Measurements from ENCODE around the gene UGGT1.

Gene UGGT1

GRCh38 chr2:128062571-128062970 is 28.4 kb upstream of the UGGT1 start:
- Histone ChIP-seq H3K27me3 (ENCODE audit: insufficient read depth, low read length) (no peaks in the 10 kb centered on the region), H3K23ac (ENCODE audit: low read length) (no peak overlapping the region), H4K12ac (ENCODE audit: low read depth, low read length) (no peak overlapping the region), H2AFZ (ENCODE audit: insufficient read depth, low read length, poor library complexity) (no peak overlapping the region), H3K14ac (ENCODE audit: low read length) (no peak overlapping the region), H4K91ac (ENCODE audit: low read depth, low read length) (no peak overlapping the region), H2BK5ac (ENCODE audit: low read depth, low read length, poor library complexity) (no peak overlapping the region), H3K4me1 (ENCODE audit: control insufficient read depth in 1 of 2, insufficient read depth in 2 of 2, low read length in 2 of 2) (no peaks in the 10 kb centered on the region), H3K79me2 (ENCODE audit: control insufficient read depth, insufficient read depth, low read length, poor library complexity) (no peaks in the 10 kb centered on the region), H2BK120ac (ENCODE audit: insufficient read depth, low read length, poor library complexity) (no peak overlapping the region), H2BK12ac (ENCODE audit: low read length) (no peak overlapping the region), H3K4ac (ENCODE audit: low read depth, low read length) (no peak overlapping the region), H3K4me3 (ENCODE audit: low read depth, low read length) (no peak overlapping the region), H3K79me1 (ENCODE audit: low read length) (no peaks in the 10 kb centered on the region), H3K9me3 (ENCODE audit: insufficient read depth, low read depth, low read length) (no peaks in the 10 kb centered on the region), H4K8ac (ENCODE audit: low read depth, low read length) (no peak overlapping the region), H3K27ac (ENCODE audit: low read depth, low read length) (no peak overlapping the region), H3K36me3 (ENCODE audit: control insufficient read depth in 1 of 2, insufficient read depth in 2 of 2, low read length in 2 of 2) (no peaks in the 10 kb centered on the region), H2AK5ac (ENCODE audit: low read length) (no peak overlapping the region), H3K9ac (ENCODE audit: low read length) (no peak overlapping the region), H3K18ac (ENCODE audit: low read length) (no peak overlapping the region), H3K4me2 (ENCODE audit: low read length) (no peak overlapping the region)
- DNase-seq = no peak
- WGBS (ENCODE audit: extremely low coverage, insufficient coverage, insufficient read length) = no CpG with 5 or more reads among the region's 8 CpGs

GRCh38 chr2:128064353-128064752 is 26.6 kb upstream of the UGGT1 start:
- Histone ChIP-seq H4K12ac (ENCODE audit: low read depth, low read length) (no peak overlapping the region), H3K4me2 (ENCODE audit: low read length) (no peak overlapping the region), H2BK12ac (ENCODE audit: low read length) (no peak overlapping the region), H3K4me1 (ENCODE audit: control insufficient read depth in 1 of 2, insufficient read depth in 2 of 2, low read length in 2 of 2) (no peaks in the 10 kb centered on the region), H3K4me3 (ENCODE audit: low read depth, low read length) (no peak overlapping the region), H3K14ac (ENCODE audit: low read length) (no peak overlapping the region), H3K9me3 (ENCODE audit: insufficient read depth, low read depth, low read length) (no peaks in the 10 kb centered on the region), H3K9ac (ENCODE audit: low read length) (no peak overlapping the region), H3K18ac (ENCODE audit: low read length) (no peak overlapping the region), H3K79me2 (ENCODE audit: control insufficient read depth, insufficient read depth, low read length, poor library complexity) (no peaks in the 10 kb centered on the region), H2AK5ac (ENCODE audit: low read length) (no peak overlapping the region), H2BK5ac (ENCODE audit: low read depth, low read length, poor library complexity) (no peak overlapping the region), H3K4ac (ENCODE audit: low read depth, low read length) (no peak overlapping the region), H2BK120ac (ENCODE audit: insufficient read depth, low read length, poor library complexity) (no peak overlapping the region), H4K8ac (ENCODE audit: low read depth, low read length) (no peak overlapping the region), H3K27ac (ENCODE audit: low read depth, low read length) (no peak overlapping the region), H3K27me3 (ENCODE audit: insufficient read depth, low read length) (no peaks in the 10 kb centered on the region), H4K91ac (ENCODE audit: low read depth, low read length) (no peak overlapping the region), H3K23ac (ENCODE audit: low read length) (no peak overlapping the region), H2AFZ (ENCODE audit: insufficient read depth, low read length, poor library complexity) (no peak overlapping the region), H3K36me3 (ENCODE audit: control insufficient read depth in 1 of 2, insufficient read depth in 2 of 2, low read length in 2 of 2) (no peaks in the 10 kb centered on the region), H3K79me1 (ENCODE audit: low read length) (no peaks in the 10 kb centered on the region)
- peak in 1 of 2 donors; percentile 20 for DNase-seq
- no CpG with 5 or more reads among the region's 1 CpG for WGBS (ENCODE audit: extremely low coverage, insufficient coverage, insufficient read length)

- no peak overlapping the region for H2AK5ac ChIP-seq (ENCODE audit: low read length)
- H3K4ac ChIP-seq (ENCODE audit: low read depth, low read length) = no peak overlapping the region
- H3K14ac ChIP-seq (ENCODE audit: low read length) = no peak overlapping the region
- H4K91ac ChIP-seq (ENCODE audit: low read depth, low read length) = no peak overlapping the region
- no peak overlapping the region for H3K4me3 ChIP-seq (ENCODE audit: low read depth, low read length)
- H2BK5ac ChIP-seq (ENCODE audit: low read depth, low read length, poor library complexity) = no peak overlapping the region
- H3K27ac ChIP-seq (ENCODE audit: low read depth, low read length) = no peak overlapping the region
- no peaks in the 10 kb centered on the region for H3K36me3 ChIP-seq (ENCODE audit: control insufficient read depth in 1 of 2, insufficient read depth in 2 of 2, low read length in 2 of 2)
- no peak overlapping the region for H2BK120ac ChIP-seq (ENCODE audit: insufficient read depth, low read length, poor library complexity)
- H3K79me1 ChIP-seq (ENCODE audit: low read length) = no peaks in the 10 kb centered on the region
- DNase-seq = no peak
- H3K9me3 ChIP-seq (ENCODE audit: insufficient read depth, low read depth, low read length) = no peaks in the 10 kb centered on the region
- H4K12ac ChIP-seq (ENCODE audit: low read depth, low read length) = no peak overlapping the region
- no peak overlapping the region for H2AFZ ChIP-seq (ENCODE audit: insufficient read depth, low read length, poor library complexity)
- no peaks in the 10 kb centered on the region for H3K27me3 ChIP-seq (ENCODE audit: insufficient read depth, low read length)
- no peak overlapping the region for H2BK12ac ChIP-seq (ENCODE audit: low read length)
- H3K18ac ChIP-seq (ENCODE audit: low read length) = no peak overlapping the region
- H3K4me1 ChIP-seq (ENCODE audit: control insufficient read depth in 1 of 2, insufficient read depth in 2 of 2, low read length in 2 of 2) = no peaks in the 10 kb centered on the region
- no peak overlapping the region for H3K23ac ChIP-seq (ENCODE audit: low read length)
- H4K8ac ChIP-seq (ENCODE audit: low read depth, low read length) = no peak overlapping the region
- WGBS (ENCODE audit: extremely low coverage, insufficient coverage, insufficient read length) = no CpG with 5 or more reads among the region's 5 CpGs
- H3K79me2 ChIP-seq (ENCODE audit: control insufficient read depth, insufficient read depth, low read length, poor library complexity) = no peaks in the 10 kb centered on the region
- H3K4me2 ChIP-seq (ENCODE audit: low read length) = no peak overlapping the region
- H3K9ac ChIP-seq (ENCODE audit: low read length) = no peak overlapping the region
These were observed 21.2 kb upstream of the UGGT1 start for GRCh38 chr2:128069769-128070168.

GRCh38 chr2:128073278-128073677 is 17.7 kb upstream of the UGGT1 start:
- WGBS (ENCODE audit: extremely low coverage, insufficient coverage, insufficient read length) = no CpG with 5 or more reads among the region's 3 CpGs
- no peak overlapping the region for H3K27ac ChIP-seq (ENCODE audit: low read depth, low read length)

More at GRCh38 chr2:128073278-128073677, 17.7 kb upstream of the UGGT1 start:
- no peak overlapping the region for H4K91ac ChIP-seq (ENCODE audit: low read depth, low read length)
- no peak overlapping the region for H3K4ac ChIP-seq (ENCODE audit: low read depth, low read length)
- no peak overlapping the region for H2BK5ac ChIP-seq (ENCODE audit: low read depth, low read length, poor library complexity)
- no peaks in the 10 kb centered on the region for H3K79me1 ChIP-seq (ENCODE audit: low read length)
- H3K9ac ChIP-seq (ENCODE audit: low read length) = no peak overlapping the region
- H3K4me2 ChIP-seq (ENCODE audit: low read length) = no peak overlapping the region
- H3K4me3 ChIP-seq (ENCODE audit: low read depth, low read length) = no peak overlapping the region
- no peak overlapping the region for H3K14ac ChIP-seq (ENCODE audit: low read length)
- DNase-seq = no peak
- no peak overlapping the region for H4K12ac ChIP-seq (ENCODE audit: low read depth, low read length)
- no peak overlapping the region for H3K18ac ChIP-seq (ENCODE audit: low read length)
- no peaks in the 10 kb centered on the region for H3K27me3 ChIP-seq (ENCODE audit: insufficient read depth, low read length)
- no peak overlapping the region for H2AK5ac ChIP-seq (ENCODE audit: low read length)
- H3K23ac ChIP-seq (ENCODE audit: low read length) = no peak overlapping the region
- H3K36me3 ChIP-seq (ENCODE audit: control insufficient read depth in 1 of 2, insufficient read depth in 2 of 2, low read length in 2 of 2) = no peaks in the 10 kb centered on the region
- H2AFZ ChIP-seq (ENCODE audit: insufficient read depth, low read length, poor library complexity) = no peak overlapping the region
- no peaks in the 10 kb centered on the region for H3K79me2 ChIP-seq (ENCODE audit: control insufficient read depth, insufficient read depth, low read length, poor library complexity)
- no peak overlapping the region for H2BK12ac ChIP-seq (ENCODE audit: low read length)
- no peaks in the 10 kb centered on the region for H3K4me1 ChIP-seq (ENCODE audit: control insufficient read depth in 1 of 2, insufficient read depth in 2 of 2, low read length in 2 of 2)
- H2BK120ac ChIP-seq (ENCODE audit: insufficient read depth, low read length, poor library complexity) = no peak overlapping the region
- H4K8ac ChIP-seq (ENCODE audit: low read depth, low read length) = no peak overlapping the region
- no peaks in the 10 kb centered on the region for H3K9me3 ChIP-seq (ENCODE audit: insufficient read depth, low read depth, low read length)

Data from trophoblast cell (in vitro differentiated cells and primary cell).